GM19193 (cell line): ENCODE measurements around the gene AGBL3.

Source experiments
- POLR2A ChIP-seq: IDR thresholded peaks from 4 replicates; pipeline ENCODE4 v1.6.1; 2011; ENCODE audit not compliant: insufficient read depth, insufficient read length; ENCODE audit errors: extremely low read depth

Gene AGBL3

GRCh38 chr7:135094472-135095237 lies 108.3 kb downstream of the AGBL3 start:
- no peak for TF ChIP-seq POLR2A

- TF ChIP-seq POLR2A: no peak
Measured at GRCh38 chr7:135095450-135095849, 109.1 kb downstream of the AGBL3 start.

GRCh38 chr7:135098391-135098790 lies 112.1 kb downstream of the AGBL3 start:
- no peak for TF ChIP-seq POLR2A

- TF ChIP-seq POLR2A: no peak
Measured at GRCh38 chr7:135100856-135101255, 114.5 kb downstream of the AGBL3 start.

GRCh38 chr7:135102372-135102771 lies 116.1 kb downstream of the AGBL3 start:
- no peak for TF ChIP-seq POLR2A

- no peak for TF ChIP-seq POLR2A
Measured at GRCh38 chr7:135109562-135109961, 123.3 kb downstream of the AGBL3 start.

GRCh38 chr7:135109976-135110375 lies 123.7 kb downstream of the AGBL3 start:
- no peak for TF ChIP-seq POLR2A

GRCh38 chr7:135111379-135111778 lies 125.1 kb downstream of the AGBL3 start:
- TF ChIP-seq POLR2A: no peak

- TF ChIP-seq POLR2A: no peak
Measured at GRCh38 chr7:135114622-135115021, 128.3 kb downstream of the AGBL3 start.

GRCh38 chr7:135117096-135117495 lies 130.8 kb downstream of the AGBL3 start:
- TF ChIP-seq POLR2A: no peak

GRCh38 chr7:135121868-135122267 lies 135.6 kb downstream of the AGBL3 start:
- no peak for TF ChIP-seq POLR2A

GRCh38 chr7:135128931-135129330 lies 142.6 kb downstream of the AGBL3 start:
- TF ChIP-seq POLR2A: no peak

GRCh38 chr7:135129579-135129978 lies 143.3 kb downstream of the AGBL3 start:
- no peak for TF ChIP-seq POLR2A

GRCh38 chr7:135143885-135144668 lies 157.8 kb downstream of the AGBL3 start:
- TF ChIP-seq POLR2A: no peak

GRCh38 chr7:135147341-135147898 lies 161.1 kb downstream of the AGBL3 start:
- TF ChIP-seq POLR2A: no peak
